Measurements from ENCODE around the gene ZNF225. TPM values are rescaled to one million over a fixed set of nuclear protein-coding genes. Genes with fewer than 3 reads are reported as not detected.

The ZNF225 gene
- total RNA-seq, result 1 to 10 TPM; 2.1 to 2.2 TPM

GRCh38 chr19:44113138-44113783, at the start of gene ZNF225:
Gene ZNF225, plus strand, starts transcription at chr19:44113399. Its CDS starts 2,429 bp downstream, at chr19:44115828.
- peak; percentile 93 for DNase-seq
- intact Hi-C loops (cut with micrococcal nuclease), result loop anchor here (1.0 to 5.0 kb wide), 7 partner anchors 19 to 389 kb away; partner anchors contain the start of genes ZNF180, ZNF224, ZNF226 and ZNF230
- H3K9me3 Mint-ChIP-seq, result peaks cover 25% of the 10 kb centered on the region
- H3K36me3 Mint-ChIP-seq (ENCODE audit: low read depth), result peaks cover 27% of the 10 kb centered on the region
- H3K27me3 Mint-ChIP-seq (ENCODE audit: low read depth), result no peaks in the 10 kb centered on the region
- peak within 1 kb of the TSS; percentile 78 for H3K27ac Mint-ChIP-seq
- CTCF ChIA-PET, result interaction anchor here (0.9 kb wide), 1 partner anchor 52 kb away, joined by 3 read pairs; the partner anchor contains the start of gene ZNF226
- H3K4me3 Mint-ChIP-seq, result peak within 1 kb of the TSS; percentile 95
- H3K4me1 Mint-ChIP-seq (ENCODE audit: low read depth), result peaks cover 16% of the 10 kb centered on the region

GRCh38 chr19:44066305-44066704, 46.9 kb upstream of the ZNF225 start:
- H3K4me3 Mint-ChIP-seq, result no peak overlapping the region
- intact Hi-C loops (cut with micrococcal nuclease), result no loop called here
- H3K4me1 Mint-ChIP-seq (ENCODE audit: low read depth), result peaks cover 4% of the 10 kb centered on the region
- H3K27me3 Mint-ChIP-seq (ENCODE audit: low read depth), result no peaks in the 10 kb centered on the region
- DNase-seq, result no peak
- H3K36me3 Mint-ChIP-seq (ENCODE audit: low read depth), result peaks cover 59% of the 10 kb centered on the region
- H3K27ac Mint-ChIP-seq, result no peak overlapping the region
- CTCF ChIA-PET, result no interaction called here
- H3K9me3 Mint-ChIP-seq, result peaks cover 53% of the 10 kb centered on the region

- peaks cover 32% of the 10 kb centered on the region for H3K36me3 Mint-ChIP-seq (ENCODE audit: low read depth)
- H3K9me3 Mint-ChIP-seq, result peaks cover 45% of the 10 kb centered on the region
Observed at GRCh38 chr19:44069415-44069814, 43.8 kb upstream of the ZNF225 start.

GRCh38 chr19:44071824-44072542, 41.2 kb upstream of the ZNF225 start, which contains the start of gene ZNF284:
Gene ZNF284, plus strand, starts transcription at chr19:44072159. Its CDS starts 4,231 bp downstream, at chr19:44076390.
- H3K9me3 Mint-ChIP-seq, result peaks cover 27% of the 10 kb centered on the region
- peaks cover 19% of the 10 kb centered on the region for H3K4me1 Mint-ChIP-seq (ENCODE audit: low read depth)
- peak within 1 kb of the TSS; percentile 86 for H3K4me3 Mint-ChIP-seq
- intact Hi-C loops (cut with micrococcal nuclease), result loop anchor here (1.0 to 5.0 kb wide), 8 partner anchors 20 to 245 kb away; partner anchors contain the start of genes ZNF223, ZNF224, ZNF225 and ZNF227
- H3K36me3 Mint-ChIP-seq (ENCODE audit: low read depth), result peaks cover 28% of the 10 kb centered on the region
- DNase-seq, result peak; percentile 87
- peak within 1 kb of the TSS; percentile 13 for H3K27ac Mint-ChIP-seq
- CTCF ChIA-PET, result no interaction called here
- no peaks in the 10 kb centered on the region for H3K27me3 Mint-ChIP-seq (ENCODE audit: low read depth)

More at GRCh38 chr19:44069415-44069814, 43.8 kb upstream of the ZNF225 start:
- intact Hi-C loops (cut with micrococcal nuclease), result no loop called here
- Mint-ChIP-seq H3K4me3 (no peak overlapping the region), H3K27ac (no peak overlapping the region), H3K27me3 (ENCODE audit: low read depth) (no peaks in the 10 kb centered on the region), H3K4me1 (ENCODE audit: low read depth) (peaks cover 19% of the 10 kb centered on the region)
- CTCF ChIA-PET, result no interaction called here
- DNase-seq, result no peak

GRCh38 chr19:44072543-44073401, 40.4 kb upstream of the ZNF225 start:
- H3K4me3 Mint-ChIP-seq, result peak overlapping the region; percentile 86
- intact Hi-C loops (cut with micrococcal nuclease), result loop anchor here (1.0 to 5.0 kb wide), 8 partner anchors 20 to 246 kb away; partner anchors contain the start of genes ZNF223, ZNF224, ZNF225 and ZNF227
- H3K4me1 Mint-ChIP-seq (ENCODE audit: low read depth), result peaks cover 19% of the 10 kb centered on the region
- H3K9me3 Mint-ChIP-seq, result peaks cover 23% of the 10 kb centered on the region
- CTCF ChIA-PET, result interaction anchor here (0.6 kb wide), 1 partner anchor 110 kb away, joined by 6 read pairs; no protein-coding TSS in a partner anchor
- H3K27me3 Mint-ChIP-seq (ENCODE audit: low read depth), result no peaks in the 10 kb centered on the region
- peaks cover 29% of the 10 kb centered on the region for H3K36me3 Mint-ChIP-seq (ENCODE audit: low read depth)
- H3K27ac Mint-ChIP-seq, result no peak overlapping the region
- peak; percentile 13 for DNase-seq

- Mint-ChIP-seq H3K4me1 (ENCODE audit: low read depth) (peaks cover 15% of the 10 kb centered on the region), H3K36me3 (ENCODE audit: low read depth) (peaks cover 40% of the 10 kb centered on the region), H3K27me3 (ENCODE audit: low read depth) (no peaks in the 10 kb centered on the region), H3K4me3 (no peak overlapping the region), H3K9me3 (peaks cover 1% of the 10 kb centered on the region), H3K27ac (no peak overlapping the region)
- no peak for DNase-seq
- CTCF ChIA-PET, result no interaction called here
- intact Hi-C loops (cut with micrococcal nuclease), result no loop called here
Observed at GRCh38 chr19:44076325-44076724, 36.9 kb upstream of the ZNF225 start.

- Mint-ChIP-seq H3K36me3 (ENCODE audit: low read depth) (peaks cover 12% of the 10 kb centered on the region), H3K4me1 (ENCODE audit: low read depth) (peaks cover 10% of the 10 kb centered on the region), H3K27me3 (ENCODE audit: low read depth) (no peaks in the 10 kb centered on the region), H3K27ac (no peak overlapping the region), H3K4me3 (no peak overlapping the region), H3K9me3 (no peaks in the 10 kb centered on the region)
- DNase-seq, result no peak
- intact Hi-C loops (cut with micrococcal nuclease), result no loop called here
- CTCF ChIA-PET, result no interaction called here
Observed at GRCh38 chr19:44092108-44092507, 21.1 kb upstream of the ZNF225 start.

GRCh38 chr19:44093931-44094765, 19.1 kb upstream of the ZNF225 start, which contains the start of gene ZNF224:
Gene ZNF224, plus strand, starts transcription at chr19:44094361. Its CDS starts 3,513 bp downstream, at chr19:44097874.
- Mint-ChIP-seq H3K4me1 (ENCODE audit: low read depth) (peaks cover 13% of the 10 kb centered on the region), H3K36me3 (ENCODE audit: low read depth) (peaks cover 23% of the 10 kb centered on the region), H3K27ac (peak within 1 kb of the TSS; percentile 87), H3K27me3 (ENCODE audit: low read depth) (no peaks in the 10 kb centered on the region), H3K9me3 (no peaks in the 10 kb centered on the region), H3K4me3 (peak within 1 kb of the TSS; percentile 98)
- peak; percentile 91 for DNase-seq
- intact Hi-C loops (cut with micrococcal nuclease), result loop anchor here (1.0 to 2.0 kb wide), 7 partner anchors 19 to 797 kb away; partner anchors contain the start of genes TOMM40, ZNF225, ZNF227 and ZNF230
- CTCF ChIA-PET, result interaction anchor here (0.6 to 1.2 kb wide), 3 partner anchors 48 to 406 kb away, joined by 3 to 5 read pairs (median 3); no protein-coding TSS in a partner anchor

- CTCF ChIA-PET, result no interaction called here
- Mint-ChIP-seq H3K27me3 (ENCODE audit: low read depth) (no peaks in the 10 kb centered on the region), H3K9me3 (peaks cover 63% of the 10 kb centered on the region), H3K4me1 (ENCODE audit: low read depth) (peaks cover 6% of the 10 kb centered on the region), H3K36me3 (ENCODE audit: low read depth) (peaks cover 58% of the 10 kb centered on the region), H3K27ac (no peak overlapping the region), H3K4me3 (no peak overlapping the region)
- no peak for DNase-seq
- intact Hi-C loops (cut with micrococcal nuclease), result no loop called here
Observed at GRCh38 chr19:44107751-44108150, 5.4 kb upstream of the ZNF225 start.

- intact Hi-C loops (cut with micrococcal nuclease), result no loop called here
- peaks cover 57% of the 10 kb centered on the region for H3K9me3 Mint-ChIP-seq
- H3K27me3 Mint-ChIP-seq (ENCODE audit: low read depth), result no peaks in the 10 kb centered on the region
- CTCF ChIA-PET, result no interaction called here
- H3K27ac Mint-ChIP-seq, result no peak overlapping the region
- H3K36me3 Mint-ChIP-seq (ENCODE audit: low read depth), result peaks cover 41% of the 10 kb centered on the region
- H3K4me1 Mint-ChIP-seq (ENCODE audit: low read depth), result peaks cover 13% of the 10 kb centered on the region
- DNase-seq, result no peak
- H3K4me3 Mint-ChIP-seq, result no peak overlapping the region
Observed at GRCh38 chr19:44109458-44109857, 3.7 kb upstream of the ZNF225 start.

- no peak overlapping the region for H3K27ac Mint-ChIP-seq
- peaks cover 31% of the 10 kb centered on the region for H3K36me3 Mint-ChIP-seq (ENCODE audit: low read depth)
- H3K4me1 Mint-ChIP-seq (ENCODE audit: low read depth), result peaks cover 16% of the 10 kb centered on the region
- peak; percentile 13 for DNase-seq
- intact Hi-C loops (cut with micrococcal nuclease), result loop anchor here (5.0 kb wide), 1 partner anchor 390 kb away; the partner anchor contains the start of gene ZNF180
- peak overlapping the region; percentile 26 for H3K4me3 Mint-ChIP-seq
- CTCF ChIA-PET, result no interaction called here
- peaks cover 38% of the 10 kb centered on the region for H3K9me3 Mint-ChIP-seq
- H3K27me3 Mint-ChIP-seq (ENCODE audit: low read depth), result no peaks in the 10 kb centered on the region
Observed at GRCh38 chr19:44111910-44112463, 1.2 kb upstream of the ZNF225 start.
